ENCODE measurements around the gene PNLIP.

PNLIP gene

GRCh38 chr10:116557305-116557880 is 11.7 kb downstream of the PNLIP start:
- no peak overlapping the region for H3K4me3 ChIP-seq (ENCODE audit: control insufficient read depth, low read depth, low read length)
- TF ChIP-seq, protein P1, sequence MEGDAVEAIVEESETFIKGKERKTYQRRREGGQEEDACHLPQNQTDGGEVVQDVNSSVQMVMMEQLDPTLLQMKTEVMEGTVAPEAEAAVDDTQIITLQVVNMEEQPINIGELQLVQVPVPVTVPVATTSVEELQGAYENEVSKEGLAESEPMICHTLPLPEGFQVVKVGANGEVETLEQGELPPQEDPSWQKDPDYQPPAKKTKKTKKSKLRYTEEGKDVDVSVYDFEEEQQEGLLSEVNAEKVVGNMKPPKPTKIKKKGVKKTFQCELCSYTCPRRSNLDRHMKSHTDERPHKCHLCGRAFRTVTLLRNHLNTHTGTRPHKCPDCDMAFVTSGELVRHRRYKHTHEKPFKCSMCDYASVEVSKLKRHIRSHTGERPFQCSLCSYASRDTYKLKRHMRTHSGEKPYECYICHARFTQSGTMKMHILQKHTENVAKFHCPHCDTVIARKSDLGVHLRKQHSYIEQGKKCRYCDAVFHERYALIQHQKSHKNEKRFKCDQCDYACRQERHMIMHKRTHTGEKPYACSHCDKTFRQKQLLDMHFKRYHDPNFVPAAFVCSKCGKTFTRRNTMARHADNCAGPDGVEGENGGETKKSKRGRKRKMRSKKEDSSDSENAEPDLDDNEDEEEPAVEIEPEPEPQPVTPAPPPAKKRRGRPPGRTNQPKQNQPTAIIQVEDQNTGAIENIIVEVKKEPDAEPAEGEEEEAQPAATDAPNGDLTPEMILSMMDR (IDR thresholded peaks at IDR 0.05; ENCODE audit: control insufficient read depth, insufficient read depth, low read depth, low read length, missing control alignments), result no peak
- no peak for DNase-seq (ENCODE audit: low read depth)

GRCh38 chr10:116565534-116565933 is 19.8 kb downstream of the PNLIP start:
- no peak overlapping the region for H3K4me3 ChIP-seq (ENCODE audit: control insufficient read depth, low read depth, low read length)
- TF ChIP-seq, protein P1 (IDR thresholded peaks at IDR 0.05; ENCODE audit: control insufficient read depth, insufficient read depth, low read depth, low read length, missing control alignments), result no peak
- DNase-seq (ENCODE audit: low read depth), result no peak

DNA sequence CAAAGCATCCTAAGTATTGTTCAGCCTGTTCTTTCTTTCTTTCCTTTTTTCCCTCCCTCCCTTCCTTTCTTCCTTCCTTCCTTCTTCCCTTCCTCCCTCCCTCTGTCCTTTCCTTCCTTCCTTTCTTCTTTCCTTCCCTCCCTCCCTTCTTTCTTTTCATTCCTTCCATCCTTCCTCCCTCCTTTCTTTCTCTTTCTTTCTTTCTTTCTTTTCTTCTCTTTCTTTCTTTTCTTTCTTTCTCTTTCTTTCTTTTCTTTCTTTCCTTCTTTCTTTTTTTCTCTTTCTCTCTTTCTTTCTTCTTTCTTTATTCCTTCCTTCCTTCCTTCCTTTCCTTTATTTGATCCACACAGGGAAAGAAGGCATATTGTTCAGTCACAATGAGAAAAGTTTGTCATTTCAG is 21.2 kb downstream of the PNLIP start:
- no peak for DNase-seq (ENCODE audit: low read depth)
- TF ChIP-seq, protein P1 (IDR thresholded peaks at IDR 0.05; ENCODE audit: control insufficient read depth, insufficient read depth, low read depth, low read length, missing control alignments), result no peak
- H3K4me3 ChIP-seq (ENCODE audit: control insufficient read depth, low read depth, low read length), result no peak overlapping the region

GRCh38 chr10:116567335-116567734 is 21.6 kb downstream of the PNLIP start:
- no peak for DNase-seq (ENCODE audit: low read depth)
- TF ChIP-seq, protein P1 (IDR thresholded peaks at IDR 0.05; ENCODE audit: control insufficient read depth, insufficient read depth, low read depth, low read length, missing control alignments), result no peak
- H3K4me3 ChIP-seq (ENCODE audit: control insufficient read depth, low read depth, low read length), result no peak overlapping the region

DNA sequence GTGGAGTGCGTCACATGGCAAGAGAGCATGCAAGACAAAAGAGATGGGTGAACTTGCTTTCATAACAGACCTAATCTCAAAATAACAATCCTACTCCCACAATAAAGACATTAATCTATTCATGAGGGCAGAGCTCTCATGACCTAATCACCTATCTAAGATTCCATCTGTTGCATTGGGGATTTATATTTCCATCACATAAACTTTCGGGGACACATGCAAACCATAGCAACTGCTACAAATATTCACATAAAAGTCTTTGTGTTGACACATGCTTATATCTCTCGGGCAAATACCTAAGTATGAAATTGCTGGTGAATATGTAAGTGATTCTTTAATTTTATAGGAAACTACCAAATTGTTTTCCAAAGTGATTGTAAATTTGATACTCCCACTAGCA is 29.1 kb downstream of the PNLIP start:
- no peak for DNase-seq (ENCODE audit: low read depth)
- TF ChIP-seq, protein P1 (IDR thresholded peaks at IDR 0.05; ENCODE audit: control insufficient read depth, insufficient read depth, low read depth, low read length, missing control alignments), result no peak
- H3K4me3 ChIP-seq (ENCODE audit: control insufficient read depth, low read depth, low read length), result no peak overlapping the region

GRCh38 chr10:116587878-116588591 is 42.3 kb downstream of the PNLIP start:
- no peak for DNase-seq (ENCODE audit: low read depth)
- TF ChIP-seq, protein P1 (IDR thresholded peaks at IDR 0.05; ENCODE audit: control insufficient read depth, insufficient read depth, low read depth, low read length, missing control alignments), result no peak

More at GRCh38 chr10:116587878-116588591, 42.3 kb downstream of the PNLIP start:
- no peak overlapping the region for H3K4me3 ChIP-seq (ENCODE audit: control insufficient read depth, low read depth, low read length)
